Cardiac muscle cell (in vitro differentiated cells and primary cell): ENCODE measurements around the gene RDX. TPM values are rescaled to one million over a fixed set of nuclear protein-coding genes. Genes with fewer than 3 reads are reported as not detected.

Experiments used
- DNase-seq, 2 donors: peaks; one replicate each; pipeline versions ENCODE4 v3.0.0 to v3.0.0-alpha.2; 2010 to 2017; ENCODE audit warnings: low read depth in 1 of 2, low spot score in 1 of 2
- H3K27ac ChIP-seq: fragments of 200-600 bp; sonication (generic); 2 replicates; pipeline ENCODE4 v1.5.1; 2016
- H3K27me3 ChIP-seq: fragments of 200-600 bp; sonication (generic); 2 replicates; pipeline ENCODE4 v1.6.0; 2016; ENCODE audit warnings: control low read depth
- H3K36me3 ChIP-seq: fragments of 200-600 bp; sonication (generic); 2 replicates; pipeline ENCODE4 v1.5.1; 2016; ENCODE audit warnings: control low read depth
- H3K4me1 ChIP-seq: fragments of 200-600 bp; sonication (generic); 2 replicates; pipeline ENCODE4 v1.8.1; 2017; ENCODE audit warnings: low read depth, mild to moderate bottlenecking, mixed run types
- H3K4me3 ChIP-seq: fragments of 200-600 bp; sonication (generic); 2 replicates; pipeline ENCODE4 v1.5.1; 2016; ENCODE audit warnings: mild to moderate bottlenecking
- H3K9me3 ChIP-seq: fragments of 200-600 bp; sonication (generic); 2 replicates; pipeline ENCODE4 v1.5.1; 2017; ENCODE audit warnings: low read depth, mild to moderate bottlenecking, control low read depth
- CTCF ChIP-seq: IDR thresholded peaks from 2 replicates; pipeline ENCODE4 v1.5.1; 2012; ENCODE audit warnings: low read depth, mild to moderate bottlenecking, low read length
- polyA plus RNA-seq: library from polyadenylated mRNA; unstranded; fragments of >200 nt; fragmentation: Nextera tagmentation; extraction: Ambion mirVana; gene quantifications from 2 replicates; pipeline ENCODE4 v1.2.1, GENCODE V29; 2016
- total RNA-seq: library from RNA; depleted of rRNA; stranded (reverse); fragments of >200 nt; gene quantifications from 2 replicates; pipeline ENCODE4 v1.2.3, GENCODE V29; 2016

The RDX gene
- total and polyA plus RNA-seq, 2 experiments from 2014 or later, result 96.3 to 204 TPM

- H3K36me3 ChIP-seq, result peaks cover 64% of the 10 kb centered on the region
- TF ChIP-seq CTCF, result no peak
These were observed 46.2 kb downstream of the RDX start for GRCh38 chr11:110250168-110250567.

GRCh38 chr11:110249766-110250165 lies 46.6 kb downstream of the RDX start:
- Histone ChIP-seq H3K4me3 (no peak overlapping the region), H3K27ac (peak overlapping the region; percentile 70), H3K4me1 (no peaks in the 10 kb centered on the region), H3K9me3 (no peaks in the 10 kb centered on the region), H3K36me3 (peaks cover 62% of the 10 kb centered on the region), H3K27me3 (no peaks in the 10 kb centered on the region)
- DNase-seq, result no peak
- no peak for TF ChIP-seq CTCF

More at GRCh38 chr11:110250168-110250567, 46.2 kb downstream of the RDX start:
- Histone ChIP-seq H3K4me1 (no peaks in the 10 kb centered on the region), H3K9me3 (no peaks in the 10 kb centered on the region), H3K4me3 (no peak overlapping the region), H3K27me3 (no peaks in the 10 kb centered on the region), H3K27ac (peak overlapping the region; percentile 70)
- no peak for DNase-seq

- Histone ChIP-seq H3K9me3 (no peaks in the 10 kb centered on the region), H3K4me3 (no peak overlapping the region), H3K4me1 (no peaks in the 10 kb centered on the region), H3K36me3 (peaks cover 55% of the 10 kb centered on the region), H3K27ac (peak overlapping the region; percentile 70), H3K27me3 (no peaks in the 10 kb centered on the region)
- peak in 1 of 2 donors; percentile 22 for DNase-seq
- peak; percentile 37 for TF ChIP-seq CTCF
These were observed 47.3 kb downstream of the RDX start for GRCh38 chr11:110249066-110249465.

GRCh38 chr11:110243791-110244190 lies 52.6 kb downstream of the RDX start:
- Histone ChIP-seq H3K27me3 (no peaks in the 10 kb centered on the region), H3K9me3 (no peaks in the 10 kb centered on the region), H3K36me3 (peaks cover 45% of the 10 kb centered on the region), H3K4me1 (no peaks in the 10 kb centered on the region), H3K4me3 (no peak overlapping the region), H3K27ac (no peak overlapping the region)
- TF ChIP-seq CTCF, result no peak
- no peak for DNase-seq

- TF ChIP-seq CTCF, result no peak
- no peak for DNase-seq
- no peak overlapping the region for H3K27ac ChIP-seq
- no peaks in the 10 kb centered on the region for H3K27me3 ChIP-seq
- no peaks in the 10 kb centered on the region for H3K9me3 ChIP-seq
- H3K4me1 ChIP-seq, result no peaks in the 10 kb centered on the region
- H3K36me3 ChIP-seq, result peaks cover 51% of the 10 kb centered on the region
- H3K4me3 ChIP-seq, result no peak overlapping the region
These were observed 53.7 kb downstream of the RDX start for GRCh38 chr11:110242746-110243145.

GRCh38 chr11:110242188-110242587 lies 54.2 kb downstream of the RDX start:
- TF ChIP-seq CTCF, result no peak
- H3K9me3 ChIP-seq, result no peaks in the 10 kb centered on the region
- peaks cover 51% of the 10 kb centered on the region for H3K36me3 ChIP-seq
- H3K4me3 ChIP-seq, result no peak overlapping the region
- H3K27ac ChIP-seq, result no peak overlapping the region
- no peaks in the 10 kb centered on the region for H3K4me1 ChIP-seq
- no peak for DNase-seq
- H3K27me3 ChIP-seq, result no peaks in the 10 kb centered on the region
